ENCODE results near the gene GLRA3.

GRCh38 chr4:174592256-174592984 is 236.6 kb downstream of the GLRA3 start:
- TF ChIP-seq CTCF (IDR thresholded peaks at IDR 0.05) (no peak), POLR2A (IDR thresholded peaks at IDR 0.05) (no peak)
